ENCODE measurements around the gene AKAP8.

DNA sequence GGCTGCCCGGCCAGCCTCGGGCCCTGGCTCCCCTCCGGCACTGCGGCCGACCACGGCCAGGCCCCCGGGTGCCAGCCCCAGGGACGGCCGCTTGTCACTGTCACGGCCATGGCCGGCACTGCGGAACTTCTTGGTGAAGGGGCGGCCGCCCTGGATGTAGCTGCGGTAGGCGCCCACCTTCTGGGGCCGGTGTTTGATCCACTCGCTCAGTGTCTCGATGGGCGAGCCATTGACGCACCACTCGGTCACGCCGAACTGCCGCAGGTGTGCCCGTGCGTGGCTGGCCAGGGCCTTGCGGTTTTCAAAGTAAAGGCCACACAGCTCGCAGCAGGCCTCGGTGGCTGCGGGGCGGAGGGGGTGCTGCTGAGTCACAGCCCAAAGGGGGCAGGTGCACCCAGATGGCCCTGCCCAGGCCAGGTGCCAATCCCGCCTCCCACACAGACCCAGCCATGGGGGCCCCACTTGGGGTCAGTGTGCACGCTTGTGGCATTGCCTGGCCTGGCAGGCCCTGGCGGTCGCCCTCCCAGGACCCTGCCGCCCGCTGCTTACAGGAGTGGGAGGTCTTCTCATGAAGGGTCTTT, 45.2 kb upstream of the AKAP8 start:
- TF ChIP-seq CTCF (IDR thresholded peaks at IDR 0.05) = no peak
- TF ChIP-seq, protein P1, sequence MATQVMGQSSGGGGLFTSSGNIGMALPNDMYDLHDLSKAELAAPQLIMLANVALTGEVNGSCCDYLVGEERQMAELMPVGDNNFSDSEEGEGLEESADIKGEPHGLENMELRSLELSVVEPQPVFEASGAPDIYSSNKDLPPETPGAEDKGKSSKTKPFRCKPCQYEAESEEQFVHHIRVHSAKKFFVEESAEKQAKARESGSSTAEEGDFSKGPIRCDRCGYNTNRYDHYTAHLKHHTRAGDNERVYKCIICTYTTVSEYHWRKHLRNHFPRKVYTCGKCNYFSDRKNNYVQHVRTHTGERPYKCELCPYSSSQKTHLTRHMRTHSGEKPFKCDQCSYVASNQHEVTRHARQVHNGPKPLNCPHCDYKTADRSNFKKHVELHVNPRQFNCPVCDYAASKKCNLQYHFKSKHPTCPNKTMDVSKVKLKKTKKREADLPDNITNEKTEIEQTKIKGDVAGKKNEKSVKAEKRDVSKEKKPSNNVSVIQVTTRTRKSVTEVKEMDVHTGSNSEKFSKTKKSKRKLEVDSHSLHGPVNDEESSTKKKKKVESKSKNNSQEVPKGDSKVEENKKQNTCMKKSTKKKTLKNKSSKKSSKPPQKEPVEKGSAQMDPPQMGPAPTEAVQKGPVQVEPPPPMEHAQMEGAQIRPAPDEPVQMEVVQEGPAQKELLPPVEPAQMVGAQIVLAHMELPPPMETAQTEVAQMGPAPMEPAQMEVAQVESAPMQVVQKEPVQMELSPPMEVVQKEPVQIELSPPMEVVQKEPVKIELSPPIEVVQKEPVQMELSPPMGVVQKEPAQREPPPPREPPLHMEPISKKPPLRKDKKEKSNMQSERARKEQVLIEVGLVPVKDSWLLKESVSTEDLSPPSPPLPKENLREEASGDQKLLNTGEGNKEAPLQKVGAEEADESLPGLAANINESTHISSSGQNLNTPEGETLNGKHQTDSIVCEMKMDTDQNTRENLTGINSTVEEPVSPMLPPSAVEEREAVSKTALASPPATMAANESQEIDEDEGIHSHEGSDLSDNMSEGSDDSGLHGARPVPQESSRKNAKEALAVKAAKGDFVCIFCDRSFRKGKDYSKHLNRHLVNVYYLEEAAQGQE (IDR thresholded peaks at IDR 0.05; ENCODE audit: insufficient read depth in 1 of 2, low read depth in 2 of 2, low read length in 1 of 2) = no peak
